ENCODE data around the gene EFR3B. TPM values are rescaled to one million over a fixed set of nuclear protein-coding genes. Genes with fewer than 3 reads are reported as not detected.
"Not testable (repeated sequence)": the region's sequence is repeated elsewhere in the genome, so short reads cannot be mapped to it uniquely, and the experiment has no call there.

EFR3B gene
- total RNA-seq, 1 donor from 2014 or later, result 15.4 TPM

DNA sequence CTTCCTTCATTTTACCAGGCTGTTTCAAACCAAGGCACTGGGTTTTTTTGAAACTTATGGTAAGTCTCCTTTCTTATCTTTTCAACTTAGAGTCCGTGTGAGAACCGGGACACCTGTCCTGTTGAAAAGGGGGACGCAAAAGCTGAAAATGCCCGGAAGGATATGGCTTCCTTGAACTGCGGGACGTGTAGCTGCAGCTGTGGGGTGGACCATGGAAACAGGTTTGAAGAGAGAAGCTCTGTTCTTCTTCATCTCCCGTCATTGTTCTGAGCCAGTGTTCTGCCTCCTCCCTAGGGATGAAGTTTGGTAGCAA is 40.6 kb upstream of the EFR3B start:
- Mint-ChIP-seq H3K27ac (no peak overlapping the region), H3K4me1 (peaks cover 8% of the 10 kb centered on the region), H3K4me3 (no peak overlapping the region), H3K9me3 (no peaks in the 10 kb centered on the region), H3K36me3 (peaks cover 3% of the 10 kb centered on the region), H3K27me3 (ENCODE audit: low read depth) (peaks cover 7% of the 10 kb centered on the region)
- DNase-seq (ENCODE audit: low spot score in 2 of 2, unreplicated experiment in 2 of 2), result no peak
- TF ChIP-seq CTCF (IDR thresholded peaks at IDR 0.05; ENCODE audit: unreplicated experiment), result no peak

DNA sequence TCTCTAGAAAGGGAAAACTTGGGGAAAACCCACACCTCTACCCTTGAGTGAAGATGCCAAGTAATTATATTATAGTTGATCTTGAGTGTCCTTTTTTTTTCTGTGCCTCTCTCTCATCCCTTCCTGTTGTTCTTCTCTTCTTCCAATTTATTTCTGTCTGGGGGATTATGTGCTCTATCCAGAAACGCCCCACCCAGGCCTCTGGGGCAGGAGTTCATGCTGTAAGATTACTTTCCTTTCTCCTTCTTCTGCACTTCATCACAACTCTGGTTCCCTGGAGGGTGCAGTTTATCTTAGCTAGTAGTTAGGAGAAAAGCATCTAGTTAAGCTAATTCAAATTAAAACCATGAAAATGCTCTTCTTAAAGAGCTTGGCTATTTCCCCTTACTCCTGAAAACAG is 39.8 kb upstream of the EFR3B start:
- H3K4me1 Mint-ChIP-seq, result peaks cover 8% of the 10 kb centered on the region
- H3K36me3 Mint-ChIP-seq, result peaks cover 3% of the 10 kb centered on the region
- DNase-seq (ENCODE audit: low spot score in 2 of 2, unreplicated experiment in 2 of 2), result no peak
- TF ChIP-seq CTCF (IDR thresholded peaks at IDR 0.05; ENCODE audit: unreplicated experiment), result no peak
- no peaks in the 10 kb centered on the region for H3K9me3 Mint-ChIP-seq
- H3K27me3 Mint-ChIP-seq (ENCODE audit: low read depth), result peaks cover 7% of the 10 kb centered on the region
- H3K27ac Mint-ChIP-seq, result no peak overlapping the region
- H3K4me3 Mint-ChIP-seq, result no peak overlapping the region

- H3K27me3 Mint-ChIP-seq (ENCODE audit: low read depth), result no peaks in the 10 kb centered on the region
- H3K4me1 Mint-ChIP-seq, result no peaks in the 10 kb centered on the region
- TF ChIP-seq CTCF (IDR thresholded peaks at IDR 0.05; ENCODE audit: unreplicated experiment), result no peak
- no peak for DNase-seq (ENCODE audit: low spot score in 2 of 2, unreplicated experiment in 2 of 2)
- no peak overlapping the region for H3K27ac Mint-ChIP-seq
- H3K4me3 Mint-ChIP-seq, result no peak overlapping the region
- H3K9me3 Mint-ChIP-seq, result no peaks in the 10 kb centered on the region
- no peaks in the 10 kb centered on the region for H3K36me3 Mint-ChIP-seq
These were observed 31.9 kb upstream of the EFR3B start for GRCh38 chr2:25009954-25010353.

DNA sequence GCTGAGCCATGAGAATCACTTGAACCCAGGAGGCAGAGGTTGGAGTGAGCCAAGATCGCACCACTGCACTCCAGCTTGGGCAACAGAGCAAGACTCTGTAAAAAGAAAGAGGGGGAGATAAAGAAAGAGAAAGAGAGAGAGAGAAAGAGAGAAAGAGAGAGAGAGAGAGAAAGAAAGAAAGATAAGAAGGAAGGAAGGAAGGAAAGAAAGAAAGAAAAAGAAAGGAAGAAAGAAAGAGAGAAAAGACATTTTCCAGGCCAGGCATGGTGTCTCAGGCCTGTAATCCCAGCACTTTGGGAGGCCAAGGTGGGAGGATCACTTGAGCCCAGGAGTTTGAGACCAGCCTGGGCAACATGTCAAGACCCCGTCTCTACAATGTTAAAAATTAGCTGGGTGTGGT is 30.5 kb upstream of the EFR3B start:
- H3K4me3 Mint-ChIP-seq; H3K27ac Mint-ChIP-seq; H3K27me3 Mint-ChIP-seq (ENCODE audit: low read depth): not testable (repeated sequence)

DNA sequence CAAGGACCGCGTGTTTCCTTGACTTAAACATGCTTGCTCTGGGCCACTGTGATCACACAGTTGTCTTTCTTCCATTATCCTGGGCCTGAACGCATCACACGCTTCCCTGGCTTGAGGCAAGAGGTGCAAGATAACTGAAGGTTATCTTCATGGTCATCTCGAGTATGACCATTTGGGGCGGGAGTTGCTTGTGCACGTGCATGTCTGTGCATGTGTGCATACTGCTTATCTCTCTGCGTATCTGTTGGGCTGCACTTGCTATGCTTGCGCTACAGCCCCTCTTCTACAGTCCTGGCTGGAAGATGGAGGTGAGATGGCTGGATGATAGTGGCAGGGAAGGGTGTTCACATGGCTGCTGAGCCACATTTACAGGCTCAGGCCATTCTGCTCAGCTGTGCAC is 27.2 kb upstream of the EFR3B start:
- Mint-ChIP-seq H3K27ac (no peak overlapping the region), H3K4me1 (no peaks in the 10 kb centered on the region), H3K4me3 (no peak overlapping the region), H3K9me3 (peaks cover 3% of the 10 kb centered on the region), H3K36me3 (no peaks in the 10 kb centered on the region), H3K27me3 (ENCODE audit: low read depth) (no peaks in the 10 kb centered on the region)
- DNase-seq (ENCODE audit: low spot score in 2 of 2, unreplicated experiment in 2 of 2), result no peak
- TF ChIP-seq CTCF (IDR thresholded peaks at IDR 0.05; ENCODE audit: unreplicated experiment), result no peak

More for the DNA sequence above, 30.5 kb upstream of the EFR3B start:
- H3K4me1 Mint-ChIP-seq; H3K9me3 Mint-ChIP-seq; DNase-seq (ENCODE audit: low spot score in 2 of 2, unreplicated experiment in 2 of 2); H3K36me3 Mint-ChIP-seq: not testable (repeated sequence)

- no peak for TF ChIP-seq CTCF (IDR thresholded peaks at IDR 0.05; ENCODE audit: unreplicated experiment)
- H3K27ac Mint-ChIP-seq, result no peak overlapping the region
These were observed 23.2 kb upstream of the EFR3B start for GRCh38 chr2:25018681-25019080.

More at GRCh38 chr2:25018681-25019080, 23.2 kb upstream of the EFR3B start:
- H3K4me1 Mint-ChIP-seq, result peaks cover 1% of the 10 kb centered on the region
- H3K36me3 Mint-ChIP-seq, result no peaks in the 10 kb centered on the region
- no peak for DNase-seq (ENCODE audit: low spot score in 2 of 2, unreplicated experiment in 2 of 2)
- H3K27me3 Mint-ChIP-seq (ENCODE audit: low read depth), result peaks cover 6% of the 10 kb centered on the region
- peaks cover 3% of the 10 kb centered on the region for H3K9me3 Mint-ChIP-seq
- H3K4me3 Mint-ChIP-seq, result no peak overlapping the region

All from mesothelial cell of epicardium (in vitro differentiated cells).